ENCODE data around the gene TNFSF12.

GRCh38 chr17:7557147-7557764 is 8.4 kb downstream of the TNFSF12 start:
- no peak for TF ChIP-seq POLR2A (IDR thresholded peaks at IDR 0.05; ENCODE audit: low read depth, low read length)
- no peak for TF ChIP-seq POLR2AphosphoS5 (IDR thresholded peaks at IDR 0.05; ENCODE audit: low read depth, low read length)
- no peak for TF ChIP-seq TAF1 (IDR thresholded peaks at IDR 0.05; ENCODE audit: borderline replicate concordance, low read depth, low read length)

Measured in GM12892 (cell line).